ENCODE results near the gene PLOD2. TPM values are rescaled to one million over a fixed set of nuclear protein-coding genes. Genes with fewer than 3 reads are reported as not detected.

Gene PLOD2
- total RNA-seq, 2 experiments from 2014 or later: 0.65 to 2.0 TPM

- intact Hi-C loops (cut with micrococcal nuclease): no loop called here
- no peak for DNase-seq
- no peak for ATAC-seq
- no peaks in the 10 kb centered on the region for H3K4me1 Mint-ChIP-seq (ENCODE audit: low read depth)
- TF ChIP-seq, protein P1, sequence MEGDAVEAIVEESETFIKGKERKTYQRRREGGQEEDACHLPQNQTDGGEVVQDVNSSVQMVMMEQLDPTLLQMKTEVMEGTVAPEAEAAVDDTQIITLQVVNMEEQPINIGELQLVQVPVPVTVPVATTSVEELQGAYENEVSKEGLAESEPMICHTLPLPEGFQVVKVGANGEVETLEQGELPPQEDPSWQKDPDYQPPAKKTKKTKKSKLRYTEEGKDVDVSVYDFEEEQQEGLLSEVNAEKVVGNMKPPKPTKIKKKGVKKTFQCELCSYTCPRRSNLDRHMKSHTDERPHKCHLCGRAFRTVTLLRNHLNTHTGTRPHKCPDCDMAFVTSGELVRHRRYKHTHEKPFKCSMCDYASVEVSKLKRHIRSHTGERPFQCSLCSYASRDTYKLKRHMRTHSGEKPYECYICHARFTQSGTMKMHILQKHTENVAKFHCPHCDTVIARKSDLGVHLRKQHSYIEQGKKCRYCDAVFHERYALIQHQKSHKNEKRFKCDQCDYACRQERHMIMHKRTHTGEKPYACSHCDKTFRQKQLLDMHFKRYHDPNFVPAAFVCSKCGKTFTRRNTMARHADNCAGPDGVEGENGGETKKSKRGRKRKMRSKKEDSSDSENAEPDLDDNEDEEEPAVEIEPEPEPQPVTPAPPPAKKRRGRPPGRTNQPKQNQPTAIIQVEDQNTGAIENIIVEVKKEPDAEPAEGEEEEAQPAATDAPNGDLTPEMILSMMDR (IDR thresholded peaks at IDR 0.05): no peak
- no peaks in the 10 kb centered on the region for H3K27me3 Mint-ChIP-seq
- no peaks in the 10 kb centered on the region for H3K9me3 Mint-ChIP-seq
- CTCF ChIA-PET: interaction anchor here (1.6 kb wide), 1 partner anchor 25 kb away, joined by 4 read pairs; no protein-coding TSS in a partner anchor
- no peak overlapping the region for H3K27ac Mint-ChIP-seq
- H3K36me3 Mint-ChIP-seq (ENCODE audit: low read depth): no peaks in the 10 kb centered on the region
- POLR2A ChIA-PET: no interaction called here
- no peak overlapping the region for H3K4me3 Mint-ChIP-seq
Measured at GRCh38 chr3:146040630-146041029, 120.4 kb downstream of the PLOD2 start.

- TF ChIP-seq, protein P1 (IDR thresholded peaks at IDR 0.05): no peak
- H3K9me3 Mint-ChIP-seq: no peaks in the 10 kb centered on the region
- ChIA-PET CTCF (no interaction called here), POLR2A (no interaction called here)
- no peaks in the 10 kb centered on the region for H3K27me3 Mint-ChIP-seq
- no peaks in the 10 kb centered on the region for H3K4me1 Mint-ChIP-seq (ENCODE audit: low read depth)
- no peak overlapping the region for H3K4me3 Mint-ChIP-seq
- no peak overlapping the region for H3K27ac Mint-ChIP-seq
- intact Hi-C loops (cut with micrococcal nuclease): no loop called here
- DNase-seq (no peak), ATAC-seq (no peak)
- H3K36me3 Mint-ChIP-seq (ENCODE audit: low read depth): no peaks in the 10 kb centered on the region
Measured at GRCh38 chr3:146037697-146038096, 123.3 kb downstream of the PLOD2 start.

DNA sequence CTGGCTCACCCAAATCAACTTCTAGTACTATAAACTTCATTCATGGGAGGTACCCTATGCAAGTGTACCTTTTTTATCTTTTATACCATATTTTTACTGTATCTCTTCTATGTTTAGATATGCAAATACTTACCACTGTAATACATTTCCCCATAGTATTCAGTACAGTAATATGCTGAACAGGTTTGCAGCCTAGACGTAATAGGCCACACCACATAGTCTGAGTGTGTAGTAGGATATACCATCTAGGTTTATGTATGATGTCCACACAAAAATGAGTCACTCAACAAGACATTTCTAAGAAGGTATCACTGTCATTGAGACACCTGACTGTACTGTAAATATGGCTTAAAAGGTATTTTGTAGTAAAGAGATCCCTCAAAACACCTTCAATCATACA lies 124.7 kb downstream of the PLOD2 start:
- ATAC-seq (no peak), DNase-seq (no peak)
- POLR2A ChIA-PET: no interaction called here
- H3K9me3 Mint-ChIP-seq: no peaks in the 10 kb centered on the region
- CTCF ChIA-PET: no interaction called here
- no peak overlapping the region for H3K27ac Mint-ChIP-seq
- no peaks in the 10 kb centered on the region for H3K4me1 Mint-ChIP-seq (ENCODE audit: low read depth)
- intact Hi-C loops (cut with micrococcal nuclease): no loop called here
- H3K27me3 Mint-ChIP-seq: no peaks in the 10 kb centered on the region
- H3K36me3 Mint-ChIP-seq (ENCODE audit: low read depth): no peaks in the 10 kb centered on the region
- TF ChIP-seq, protein P1 (IDR thresholded peaks at IDR 0.05): no peak
- H3K4me3 Mint-ChIP-seq: no peak overlapping the region

DNA sequence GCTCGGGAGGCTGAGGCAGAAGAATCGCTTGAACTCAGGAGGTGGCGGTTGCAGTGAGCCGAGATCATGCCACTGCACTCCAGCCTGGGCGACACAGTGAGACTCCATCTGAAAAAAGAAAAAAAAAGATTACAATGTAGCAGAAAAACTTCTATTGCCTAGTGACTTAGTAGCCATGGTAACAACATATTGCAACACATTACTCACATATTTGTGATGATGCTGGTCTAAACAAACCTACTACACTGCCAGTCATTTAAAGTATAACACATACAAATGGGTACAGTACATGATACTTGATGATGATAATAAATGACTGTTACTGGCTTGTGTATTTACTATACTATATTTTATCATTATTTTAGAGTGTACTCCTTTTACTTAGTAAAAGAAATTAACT lies 125.6 kb downstream of the PLOD2 start:
- Mint-ChIP-seq H3K36me3 (ENCODE audit: low read depth) (no peaks in the 10 kb centered on the region), H3K9me3 (peaks cover 2% of the 10 kb centered on the region), H3K4me1 (ENCODE audit: low read depth) (no peaks in the 10 kb centered on the region), H3K27ac (no peak overlapping the region), H3K27me3 (no peaks in the 10 kb centered on the region), H3K4me3 (no peak overlapping the region)
- ChIA-PET POLR2A (no interaction called here), CTCF (no interaction called here)
- intact Hi-C loops (cut with micrococcal nuclease): no loop called here
- TF ChIP-seq, protein P1 (IDR thresholded peaks at IDR 0.05): no peak
- ATAC-seq (no peak), DNase-seq (no peak)

GRCh38 chr3:146033950-146034349 lies 127.0 kb downstream of the PLOD2 start:
- Mint-ChIP-seq H3K36me3 (ENCODE audit: low read depth) (no peaks in the 10 kb centered on the region), H3K9me3 (peaks cover 10% of the 10 kb centered on the region), H3K4me1 (ENCODE audit: low read depth) (no peaks in the 10 kb centered on the region), H3K27me3 (no peaks in the 10 kb centered on the region), H3K27ac (no peak overlapping the region), H3K4me3 (no peak overlapping the region)
- DNase-seq: no peak
- CTCF ChIA-PET: no interaction called here
- no peak for ATAC-seq
- TF ChIP-seq, protein P1 (IDR thresholded peaks at IDR 0.05): no peak
- intact Hi-C loops (cut with micrococcal nuclease): no loop called here
- POLR2A ChIA-PET: no interaction called here

All from activated CD8-positive, alpha-beta T cell treated with anti-CD3 and anti-CD28 coated beads for 36 hours (primary cell).